Endothelial cell (in vitro differentiated cells): ENCODE results near the gene PHKG2. TPM values are rescaled to one million over a fixed set of nuclear protein-coding genes. Genes with fewer than 3 reads are reported as not detected.
A peak's percentile ranks its signal among the peaks of the same experiment; 100 is the strongest.

Experiments
- DNase-seq: peaks from one replicate; pipeline ENCODE4 v3.0.0; 2021; ENCODE audit warnings: low spot score
- H3K27ac Mint-ChIP-seq: one replicate; pipeline ENCODE4 v1.8.0; 2021; ENCODE audit warnings: mixed read lengths, inconsistent platforms; ENCODE audit not compliant: unreplicated experiment
- H3K27me3 Mint-ChIP-seq: one replicate; pipeline ENCODE4 v1.8.0; 2021; ENCODE audit warnings: mild to moderate bottlenecking, moderate library complexity, mixed read lengths, inconsistent platforms; ENCODE audit not compliant: unreplicated experiment
- H3K36me3 Mint-ChIP-seq: one replicate; pipeline ENCODE4 v1.8.0; 2021; ENCODE audit warnings: mild to moderate bottlenecking, low read depth, mixed read lengths, inconsistent platforms; ENCODE audit not compliant: unreplicated experiment
- H3K4me1 Mint-ChIP-seq: one replicate; pipeline ENCODE4 v1.8.0; 2021; ENCODE audit warnings: mild to moderate bottlenecking, mixed read lengths, inconsistent platforms; ENCODE audit not compliant: unreplicated experiment
- H3K4me3 Mint-ChIP-seq: one replicate; pipeline ENCODE4 v1.8.0; 2021; ENCODE audit warnings: mild to moderate bottlenecking, mixed read lengths, inconsistent platforms; ENCODE audit not compliant: unreplicated experiment
- H3K9me3 Mint-ChIP-seq: one replicate; pipeline ENCODE4 v1.8.0; 2021; ENCODE audit warnings: mixed read lengths, inconsistent platforms; ENCODE audit not compliant: unreplicated experiment
- CTCF ChIP-seq: fragments of 200-600 bp; sonication (generic); IDR thresholded peaks from one replicate; pipeline ENCODE4 v1.5.0; 2021; ENCODE audit warnings: antibody characterized with exemption; ENCODE audit not compliant: unreplicated experiment
- total RNA-seq: library from RNA; stranded (reverse); fragmentation: NEBNext Ultra II Directional; extraction: Animal tissue kit (Norgen Biotek cat#: 25700); gene quantifications from one replicate; pipeline ENCODE4 v1.2.1, GENCODE V29; 2021; ENCODE audit not compliant: unreplicated experiment

The PHKG2 gene
- total RNA-seq, 1 donor from 2014 or later = 27.5 TPM

- H3K27me3 Mint-ChIP-seq = peaks cover 4% of the 10 kb centered on the region
- no peak for TF ChIP-seq CTCF
- peaks cover 6% of the 10 kb centered on the region for H3K4me1 Mint-ChIP-seq
- DNase-seq = no peak
- H3K4me3 Mint-ChIP-seq = no peak overlapping the region
- H3K9me3 Mint-ChIP-seq = no peaks in the 10 kb centered on the region
- H3K27ac Mint-ChIP-seq = no peak overlapping the region
- peaks cover 55% of the 10 kb centered on the region for H3K36me3 Mint-ChIP-seq
Measured at GRCh38 chr16:30728321-30728720, 19.9 kb upstream of the PHKG2 start.

- H3K4me1 Mint-ChIP-seq = peaks cover 6% of the 10 kb centered on the region
- no peak overlapping the region for H3K4me3 Mint-ChIP-seq
- TF ChIP-seq CTCF = no peak
- H3K36me3 Mint-ChIP-seq = peaks cover 53% of the 10 kb centered on the region
- H3K27ac Mint-ChIP-seq = no peak overlapping the region
- DNase-seq = no peak
- peaks cover 6% of the 10 kb centered on the region for H3K27me3 Mint-ChIP-seq
- no peaks in the 10 kb centered on the region for H3K9me3 Mint-ChIP-seq
Measured at GRCh38 chr16:30728899-30729672, 19.1 kb upstream of the PHKG2 start.

- Mint-ChIP-seq H3K9me3 (no peaks in the 10 kb centered on the region), H3K4me1 (peaks cover 11% of the 10 kb centered on the region), H3K36me3 (peaks cover 48% of the 10 kb centered on the region), H3K27ac (no peak overlapping the region), H3K4me3 (no peak overlapping the region), H3K27me3 (peaks cover 5% of the 10 kb centered on the region)
- no peak for TF ChIP-seq CTCF
- no peak for DNase-seq
Measured at GRCh38 chr16:30731411-30731810, 16.8 kb upstream of the PHKG2 start.

GRCh38 chr16:30736995-30737793 lies 11.0 kb upstream of the PHKG2 start:
- TF ChIP-seq CTCF = no peak
- H3K9me3 Mint-ChIP-seq = no peaks in the 10 kb centered on the region
- H3K27ac Mint-ChIP-seq = peak overlapping the region; percentile 57
- H3K27me3 Mint-ChIP-seq = peaks cover 9% of the 10 kb centered on the region
- peak overlapping the region; percentile 79 for H3K4me3 Mint-ChIP-seq
- H3K36me3 Mint-ChIP-seq = peaks cover 58% of the 10 kb centered on the region
- no peak for DNase-seq
- peaks cover 15% of the 10 kb centered on the region for H3K4me1 Mint-ChIP-seq
